Caco-2 (cell line): Measurements from ENCODE around the gene KCNE5. TPM values are rescaled to one million over a fixed set of nuclear protein-coding genes. Genes with fewer than 3 reads are reported as not detected.

Experiments used
- BruUV-seq: library from RNA; stranded (reverse); fragments of 400-500 nt; replicated peaks from 2 replicates; lab custom pipeline; 2021; lab: Mats Ljungman, UMichigan
- CTCF ChIA-PET: fragments of 300-600 bp; sonication (Branson Sonifier 250); formaldehyde crosslinking; loops from one replicate; lab custom pipeline; 2022; ENCODE audit warnings: antibody characterized with exemption; lab: Charles Lee
- POLR2A ChIA-PET: fragments of 300-600 bp; sonication (Branson Sonifier 250); formaldehyde crosslinking; loops from one replicate; lab custom pipeline; 2022; ENCODE audit warnings: antibody characterized with exemption; lab: Charles Lee
- DNase-seq, 2 experiments: peaks; one replicate each; pipeline versions ENCODE4 v3.0.0 to v3.0.0-alpha.2; 2020 to 2022
- H3K27me3 ChIP-seq: replicated peaks from 2 replicates; pipeline ENCODE4 v1.6.0; 2011; ENCODE audit warnings: low read length; ENCODE audit not compliant: control insufficient read depth, insufficient read depth
- H3K36me3 ChIP-seq: 2 replicates; pipeline ENCODE4 v1.5.1; 2011; ENCODE audit warnings: low read length; ENCODE audit not compliant: control insufficient read depth, insufficient read depth
- H3K4me1 ChIP-seq: fragments of 250-450 bp; sonication (Bioruptor Pico); 2 replicates; pipeline ENCODE4 v1.5.1; 2020; ENCODE audit warnings: mild to moderate bottlenecking
- H3K4me3 ChIP-seq: 2 replicates; pipeline ENCODE4 v1.5.1; 2011; ENCODE audit warnings: low read depth, mild to moderate bottlenecking, control low read depth, low read length
- H3K9me3 ChIP-seq: fragments of 250-450 bp; sonication (Bioruptor Pico); 2 replicates; pipeline ENCODE4 v1.5.1; 2020; ENCODE audit warnings: mild to moderate bottlenecking, moderate library complexity
- H3K27ac Mint-ChIP-seq: one replicate; pipeline ENCODE4 v1.8.0; 2022; ENCODE audit warnings: mixed read lengths; ENCODE audit not compliant: unreplicated experiment
- H3K27me3 Mint-ChIP-seq: one replicate; pipeline ENCODE4 v1.8.0; 2022; ENCODE audit warnings: mixed read lengths; ENCODE audit not compliant: insufficient read depth, unreplicated experiment
- H3K36me3 Mint-ChIP-seq: one replicate; pipeline ENCODE4 v1.8.0; 2022; ENCODE audit warnings: mild to moderate bottlenecking, mixed read lengths; ENCODE audit not compliant: insufficient read depth, unreplicated experiment
- H3K4me1 Mint-ChIP-seq: one replicate; pipeline ENCODE4 v1.8.0; 2022; ENCODE audit warnings: low read depth, mixed read lengths; ENCODE audit not compliant: unreplicated experiment
- H3K4me3 Mint-ChIP-seq: one replicate; pipeline ENCODE4 v1.8.0; 2022; ENCODE audit warnings: mild to moderate bottlenecking, moderate library complexity, mixed read lengths; ENCODE audit not compliant: unreplicated experiment
- H3K9me3 Mint-ChIP-seq: one replicate; pipeline ENCODE4 v1.8.0; 2022; ENCODE audit warnings: mixed read lengths; ENCODE audit not compliant: unreplicated experiment
- CTCF ChIP-seq, 2 experiments: fragments of 200-600 bp in 1 of 2; IDR thresholded peaks; 1 replicate in 1 of 2; 2 replicates in 1 of 2; pipeline versions ENCODE4 v1.5.1 to v1.8.0; 2011 to 2022; ENCODE audit warnings: antibody characterized with exemption in 1 of 2, control low read depth in 1 of 2, inconsistent platforms in 1 of 2, low read depth in 1 of 2, low read length in 1 of 2, mild to moderate bottlenecking in 1 of 2, moderate library complexity in 1 of 2; ENCODE audit not compliant: insufficient read depth in 1 of 2, severe bottlenecking in 1 of 2, unreplicated experiment in 1 of 2
- intact Hi-C: fragments of 100-400 bp; cut with micrococcal nuclease; formaldehyde crosslinking; loops from one replicate; pipeline ENCODE4 v1.10.0; 2022; ENCODE audit not compliant: unreplicated experiment
- total RNA-seq: library from RNA; stranded (reverse); gene quantifications from 2 replicates; pipeline ENCODE4 v1.2.3, GENCODE V29; 2022

Gene KCNE5
- total RNA-seq, 1 experiment from 2014 or later, result 0.20 TPM

GRCh38 chrX:109596015-109596414, 29.0 kb downstream of the KCNE5 start:
- Histone ChIP-seq H3K9me3 (no peaks in the 10 kb centered on the region), H3K27me3 (no peaks in the 10 kb centered on the region), H3K36me3 (no peaks in the 10 kb centered on the region), H3K4me1 (no peaks in the 10 kb centered on the region), H3K4me3 (no peak overlapping the region)
- CTCF ChIA-PET, result no interaction called here
- H3K4me1 Mint-ChIP-seq, result no peaks in the 10 kb centered on the region
- no peak overlapping the region for H3K27ac Mint-ChIP-seq
- H3K4me3 Mint-ChIP-seq, result no peak overlapping the region
- no peak for DNase-seq
- no peak for TF ChIP-seq CTCF (IDR thresholded peaks at IDR 0.05; ENCODE audit: insufficient read depth in 1 of 2, low read depth in 1 of 2, low read length in 1 of 2, severe bottlenecking in 1 of 2, unreplicated experiment in 1 of 2)
- H3K36me3 Mint-ChIP-seq, result no peaks in the 10 kb centered on the region
- H3K9me3 Mint-ChIP-seq, result no peaks in the 10 kb centered on the region
- POLR2A ChIA-PET, result no interaction called here
- no TSS peak for BruUV-seq
- no peaks in the 10 kb centered on the region for H3K27me3 Mint-ChIP-seq
- intact Hi-C loops, result no loop called here

GRCh38 chrX:109590176-109590575, 34.8 kb downstream of the KCNE5 start:
- Mint-ChIP-seq H3K27me3 (no peaks in the 10 kb centered on the region), H3K4me3 (no peak overlapping the region), H3K9me3 (no peaks in the 10 kb centered on the region), H3K36me3 (no peaks in the 10 kb centered on the region), H3K27ac (no peak overlapping the region), H3K4me1 (no peaks in the 10 kb centered on the region)
- CTCF ChIA-PET, result no interaction called here
- no peaks in the 10 kb centered on the region for H3K4me1 ChIP-seq
- POLR2A ChIA-PET, result no interaction called here
- TF ChIP-seq CTCF (IDR thresholded peaks at IDR 0.05; ENCODE audit: insufficient read depth in 1 of 2, low read depth in 1 of 2, low read length in 1 of 2, severe bottlenecking in 1 of 2, unreplicated experiment in 1 of 2), result no peak
- DNase-seq, result no peak
- H3K36me3 ChIP-seq, result no peaks in the 10 kb centered on the region
- H3K27me3 ChIP-seq, result no peaks in the 10 kb centered on the region
- intact Hi-C loops, result no loop called here
- H3K4me3 ChIP-seq, result no peak overlapping the region
- no peaks in the 10 kb centered on the region for H3K9me3 ChIP-seq
- BruUV-seq, result no TSS peak

GRCh38 chrX:109585488-109585887, 39.5 kb downstream of the KCNE5 start:
- H3K9me3 Mint-ChIP-seq, result no peaks in the 10 kb centered on the region
- no peak for DNase-seq
- H3K4me1 ChIP-seq, result no peaks in the 10 kb centered on the region
- no peak overlapping the region for H3K27ac Mint-ChIP-seq
- no peaks in the 10 kb centered on the region for H3K4me1 Mint-ChIP-seq
- no peaks in the 10 kb centered on the region for H3K9me3 ChIP-seq
- POLR2A ChIA-PET, result no interaction called here
- H3K27me3 ChIP-seq, result no peaks in the 10 kb centered on the region
- intact Hi-C loops, result no loop called here
- H3K27me3 Mint-ChIP-seq, result peaks cover 2% of the 10 kb centered on the region
- no peak for TF ChIP-seq CTCF (IDR thresholded peaks at IDR 0.05; ENCODE audit: insufficient read depth in 1 of 2, low read depth in 1 of 2, low read length in 1 of 2, severe bottlenecking in 1 of 2, unreplicated experiment in 1 of 2)
- H3K36me3 ChIP-seq, result no peaks in the 10 kb centered on the region
- CTCF ChIA-PET, result no interaction called here
- no peak overlapping the region for H3K4me3 ChIP-seq
- no peaks in the 10 kb centered on the region for H3K36me3 Mint-ChIP-seq
- BruUV-seq, result no TSS peak
- no peak overlapping the region for H3K4me3 Mint-ChIP-seq
